ENCODE data around the gene CSPG4. TPM values are rescaled to one million over a fixed set of nuclear protein-coding genes. Genes with fewer than 3 reads are reported as not detected.

Gene CSPG4
- total and polyA plus RNA-seq, 2 donors: 1.5 to 4.9 TPM

DNA sequence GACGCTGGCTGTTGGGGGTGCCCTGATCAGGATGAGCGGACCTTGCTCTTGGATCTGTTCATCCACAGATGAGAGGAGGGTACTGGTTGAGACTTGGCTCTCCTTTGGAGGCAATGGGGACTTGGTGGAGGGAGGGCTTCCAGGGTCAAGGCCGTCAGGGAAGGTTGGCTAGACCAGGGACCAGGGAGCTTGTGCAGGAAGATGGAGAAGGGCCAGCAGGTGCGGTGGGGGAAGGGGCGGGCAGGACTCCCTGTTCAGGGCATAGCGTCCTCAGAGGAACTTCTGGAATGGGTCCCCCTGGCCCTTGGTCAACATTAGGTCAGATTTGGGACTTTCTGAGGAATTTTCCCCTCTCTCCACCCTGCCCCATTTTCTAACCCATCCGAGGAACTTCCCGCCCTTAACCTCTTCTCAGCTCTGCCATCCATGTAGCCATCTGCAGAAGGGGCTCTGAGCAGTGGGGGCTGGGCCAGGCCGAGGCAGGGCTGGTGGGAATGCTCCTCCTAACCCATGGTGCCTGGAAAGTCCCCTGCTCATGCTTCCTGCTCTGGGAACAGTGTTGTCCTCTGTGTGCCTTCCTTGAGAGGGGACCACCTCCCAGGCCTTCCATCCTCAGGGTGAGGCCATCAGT is 53.4 kb downstream of the CSPG4 start:
- DNase-seq (ENCODE audit: low read depth in 6 of 9, low spot score in 9 of 9): no peak
- WGBS: 91% methylated on average over 9 of the region's 9 CpGs
- Histone ChIP-seq H3K4me3 (ENCODE audit: low read length in 2 of 2) (no peak overlapping the region), H3K27me3 (ENCODE audit: control insufficient read depth in 2 of 2, insufficient read depth in 1 of 2, low read length in 1 of 2) (no peaks in the 10 kb centered on the region), H3K9me3 (ENCODE audit: control insufficient read depth in 2 of 2, insufficient read depth in 1 of 2, low read length in 1 of 2) (no peaks in the 10 kb centered on the region), H3K4me1 (ENCODE audit: control insufficient read depth in 2 of 2, insufficient read depth in 2 of 2, low read length in 2 of 2) (peaks cover 0 to 8% of the 10 kb centered on the region in 2 donors), H3K36me3 (ENCODE audit: control insufficient read depth in 2 of 2, insufficient read depth in 2 of 2, low read length in 1 of 2) (no peaks in the 10 kb centered on the region), H3K27ac (ENCODE audit: low read depth in 1 of 2, low read length in 1 of 2) (peak overlapping the region in 1 of 2 donors; percentile 32)

DNA sequence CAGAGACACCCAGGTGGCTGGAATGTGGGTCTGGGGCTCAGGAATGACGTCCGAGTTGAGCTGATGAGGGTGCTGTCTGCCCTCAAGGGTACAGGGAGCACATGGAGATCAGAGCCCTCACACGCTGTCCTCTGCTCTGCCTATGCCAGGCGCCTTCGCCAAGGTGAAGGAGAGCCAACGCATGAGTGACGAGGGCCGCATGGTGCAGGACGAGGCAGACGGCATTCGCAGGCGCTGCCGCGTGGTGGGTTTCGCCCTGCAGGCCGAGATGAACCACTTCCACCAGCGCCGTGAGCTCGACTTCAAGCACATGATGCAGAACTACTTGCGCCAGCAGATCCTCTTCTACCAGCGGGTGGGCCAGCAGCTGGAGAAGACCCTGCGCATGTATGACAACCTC is 55.8 kb downstream of the CSPG4 start:
- Histone ChIP-seq H3K4me3 (ENCODE audit: low read length in 2 of 2) (no peak overlapping the region), H3K4me1 (ENCODE audit: control insufficient read depth in 2 of 2, insufficient read depth in 2 of 2, low read length in 2 of 2) (peaks cover 0 to 18% of the 10 kb centered on the region in 2 donors), H3K9me3 (ENCODE audit: control insufficient read depth in 2 of 2, insufficient read depth in 1 of 2, low read length in 1 of 2) (no peaks in the 10 kb centered on the region), H3K27ac (ENCODE audit: low read depth in 1 of 2, low read length in 1 of 2) (no peak overlapping the region), H3K27me3 (ENCODE audit: control insufficient read depth in 2 of 2, insufficient read depth in 1 of 2, low read length in 1 of 2) (no peaks in the 10 kb centered on the region), H3K36me3 (ENCODE audit: control insufficient read depth in 2 of 2, insufficient read depth in 2 of 2, low read length in 1 of 2) (no peaks in the 10 kb centered on the region)
- WGBS: 98% methylated on average over 22 of the region's 22 CpGs
- DNase-seq (ENCODE audit: low read depth in 6 of 9, low spot score in 9 of 9): no peak

DNA sequence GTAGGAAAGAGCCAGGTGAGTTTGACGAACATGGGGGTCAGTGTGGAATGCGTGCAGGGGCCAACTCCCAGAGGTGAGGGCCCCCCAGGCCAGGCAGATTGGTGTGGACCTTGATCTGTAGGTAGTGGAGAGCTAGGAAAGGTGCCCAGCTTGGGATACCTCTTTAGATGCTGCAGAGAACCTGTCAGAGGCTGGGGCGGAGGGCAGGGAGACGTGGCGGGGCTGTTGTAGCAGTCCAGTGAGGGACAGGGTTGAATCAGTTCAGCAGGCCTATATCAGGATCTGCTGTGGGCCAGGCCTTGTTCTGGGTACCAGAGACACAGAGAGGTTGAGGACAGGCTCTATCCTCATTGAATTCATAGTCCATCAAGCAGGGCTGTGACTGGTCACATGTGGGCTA is 56.3 kb downstream of the CSPG4 start:
- peaks cover 0 to 19% of the 10 kb centered on the region in 2 donors for H3K4me1 ChIP-seq (ENCODE audit: control insufficient read depth in 2 of 2, insufficient read depth in 2 of 2, low read length in 2 of 2)
- H3K4me3 ChIP-seq (ENCODE audit: low read length in 2 of 2): no peak overlapping the region
- no peaks in the 10 kb centered on the region for H3K27me3 ChIP-seq (ENCODE audit: control insufficient read depth in 2 of 2, insufficient read depth in 1 of 2, low read length in 1 of 2)
- WGBS: over 99% methylated on average over 5 of the region's 5 CpGs
- H3K27ac ChIP-seq (ENCODE audit: low read depth in 1 of 2, low read length in 1 of 2): no peak overlapping the region
- no peak for DNase-seq (ENCODE audit: low read depth in 6 of 9, low spot score in 9 of 9)
- H3K9me3 ChIP-seq (ENCODE audit: control insufficient read depth in 2 of 2, insufficient read depth in 1 of 2, low read length in 1 of 2): no peaks in the 10 kb centered on the region
- H3K36me3 ChIP-seq (ENCODE audit: control insufficient read depth in 2 of 2, insufficient read depth in 2 of 2, low read length in 1 of 2): no peaks in the 10 kb centered on the region

GRCh38 chr15:75655931-75656330 is 56.7 kb downstream of the CSPG4 start:
- Histone ChIP-seq H3K27me3 (ENCODE audit: control insufficient read depth in 2 of 2, insufficient read depth in 1 of 2, low read length in 1 of 2) (no peaks in the 10 kb centered on the region), H3K9me3 (ENCODE audit: control insufficient read depth in 2 of 2, insufficient read depth in 1 of 2, low read length in 1 of 2) (no peaks in the 10 kb centered on the region), H3K4me1 (ENCODE audit: control insufficient read depth in 2 of 2, insufficient read depth in 2 of 2, low read length in 2 of 2) (peaks cover 0 to 21% of the 10 kb centered on the region in 2 donors), H3K27ac (ENCODE audit: low read depth in 1 of 2, low read length in 1 of 2) (no peak overlapping the region), H3K36me3 (ENCODE audit: control insufficient read depth in 2 of 2, insufficient read depth in 2 of 2, low read length in 1 of 2) (no peaks in the 10 kb centered on the region), H3K4me3 (ENCODE audit: low read length in 2 of 2) (no peak overlapping the region)
- no peak for DNase-seq (ENCODE audit: low read depth in 6 of 9, low spot score in 9 of 9)
- 77% methylated on average over 4 of the region's 4 CpGs for WGBS

DNA sequence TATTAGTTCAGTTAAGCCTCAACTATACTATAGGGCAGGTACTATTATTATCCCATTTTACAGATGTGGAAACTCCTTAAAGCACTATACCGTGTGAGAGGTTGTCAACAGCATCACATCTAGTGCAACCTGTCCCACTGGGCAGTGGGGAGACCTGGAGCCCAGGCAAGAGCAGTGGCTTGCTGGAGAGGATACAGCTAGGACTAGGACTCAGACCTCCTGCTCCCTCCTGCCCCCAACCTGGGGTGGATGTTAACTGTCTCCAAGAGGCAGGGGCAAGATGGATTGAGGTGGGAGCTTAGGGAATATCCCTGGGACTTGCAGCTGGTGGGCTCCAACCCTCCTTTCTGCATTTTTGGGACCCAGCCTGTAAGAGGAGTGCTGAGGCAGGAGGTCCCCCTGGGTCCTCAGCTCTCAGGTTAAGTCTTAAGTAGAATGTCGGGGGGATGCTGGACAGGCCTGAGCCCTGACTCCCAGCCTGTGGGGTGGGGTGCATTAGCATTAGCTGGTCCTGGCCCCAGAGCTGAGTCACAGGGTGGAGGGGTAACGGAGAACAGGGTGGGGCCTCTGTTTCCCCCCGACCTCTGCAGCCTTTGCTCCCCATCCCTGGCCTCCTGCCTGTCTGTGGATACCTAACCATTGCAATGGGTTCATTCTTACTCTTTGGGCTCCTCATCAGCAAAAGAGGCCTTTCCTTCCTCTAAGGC is 58.3 kb downstream of the CSPG4 start:
- WGBS: 88% methylated on average over 4 of the region's 4 CpGs

GRCh38 chr15:75653347-75653913 is 59.2 kb downstream of the CSPG4 start:
- peaks cover 4 to 16% of the 10 kb centered on the region in 2 donors for H3K27me3 ChIP-seq (ENCODE audit: control insufficient read depth in 2 of 2, insufficient read depth in 1 of 2, low read length in 1 of 2)
- 96% methylated on average over 16 of the region's 16 CpGs for WGBS
- H3K4me1 ChIP-seq (ENCODE audit: control insufficient read depth in 2 of 2, insufficient read depth in 2 of 2, low read length in 2 of 2): peaks cover 0 to 18% of the 10 kb centered on the region in 2 donors
- DNase-seq (ENCODE audit: low read depth in 6 of 9, low spot score in 9 of 9): no peak
- no peak overlapping the region for H3K27ac ChIP-seq (ENCODE audit: low read depth in 1 of 2, low read length in 1 of 2)
- no peaks in the 10 kb centered on the region for H3K36me3 ChIP-seq (ENCODE audit: control insufficient read depth in 2 of 2, insufficient read depth in 2 of 2, low read length in 1 of 2)
- peaks cover 0 to 7% of the 10 kb centered on the region in 2 donors for H3K9me3 ChIP-seq (ENCODE audit: control insufficient read depth in 2 of 2, insufficient read depth in 1 of 2, low read length in 1 of 2)
- no peak overlapping the region for H3K4me3 ChIP-seq (ENCODE audit: low read length in 2 of 2)

More for the DNA sequence above, 58.3 kb downstream of the CSPG4 start:
- no peak for DNase-seq (ENCODE audit: low read depth in 6 of 9, low spot score in 9 of 9)
- Histone ChIP-seq H3K9me3 (ENCODE audit: control insufficient read depth in 2 of 2, insufficient read depth in 1 of 2, low read length in 1 of 2) (peaks cover 0 to 2% of the 10 kb centered on the region in 2 donors), H3K27ac (ENCODE audit: low read depth in 1 of 2, low read length in 1 of 2) (no peak overlapping the region), H3K36me3 (ENCODE audit: control insufficient read depth in 2 of 2, insufficient read depth in 2 of 2, low read length in 1 of 2) (no peaks in the 10 kb centered on the region), H3K4me1 (ENCODE audit: control insufficient read depth in 2 of 2, insufficient read depth in 2 of 2, low read length in 2 of 2) (peaks cover 0 to 18% of the 10 kb centered on the region in 2 donors), H3K27me3 (ENCODE audit: control insufficient read depth in 2 of 2, insufficient read depth in 1 of 2, low read length in 1 of 2) (peaks cover 0 to 6% of the 10 kb centered on the region in 2 donors), H3K4me3 (ENCODE audit: low read length in 2 of 2) (no peak overlapping the region)

- Histone ChIP-seq H3K9me3 (ENCODE audit: control insufficient read depth in 2 of 2, insufficient read depth in 1 of 2, low read length in 1 of 2) (peaks cover 0 to 7% of the 10 kb centered on the region in 2 donors), H3K27ac (ENCODE audit: low read depth in 1 of 2, low read length in 1 of 2) (no peak overlapping the region), H3K4me3 (ENCODE audit: low read length in 2 of 2) (no peak overlapping the region), H3K4me1 (ENCODE audit: control insufficient read depth in 2 of 2, insufficient read depth in 2 of 2, low read length in 2 of 2) (peaks cover 0 to 22% of the 10 kb centered on the region in 2 donors), H3K27me3 (ENCODE audit: control insufficient read depth in 2 of 2, insufficient read depth in 1 of 2, low read length in 1 of 2) (peaks cover 14 to 30% of the 10 kb centered on the region in 2 donors), H3K36me3 (ENCODE audit: control insufficient read depth in 2 of 2, insufficient read depth in 2 of 2, low read length in 1 of 2) (no peaks in the 10 kb centered on the region)
- 74% methylated on average over 2 of the region's 2 CpGs for WGBS
- DNase-seq (ENCODE audit: low read depth in 6 of 9, low spot score in 9 of 9): no peak
These were observed 60.7 kb downstream of the CSPG4 start for GRCh38 chr15:75651810-75652543.

DNA sequence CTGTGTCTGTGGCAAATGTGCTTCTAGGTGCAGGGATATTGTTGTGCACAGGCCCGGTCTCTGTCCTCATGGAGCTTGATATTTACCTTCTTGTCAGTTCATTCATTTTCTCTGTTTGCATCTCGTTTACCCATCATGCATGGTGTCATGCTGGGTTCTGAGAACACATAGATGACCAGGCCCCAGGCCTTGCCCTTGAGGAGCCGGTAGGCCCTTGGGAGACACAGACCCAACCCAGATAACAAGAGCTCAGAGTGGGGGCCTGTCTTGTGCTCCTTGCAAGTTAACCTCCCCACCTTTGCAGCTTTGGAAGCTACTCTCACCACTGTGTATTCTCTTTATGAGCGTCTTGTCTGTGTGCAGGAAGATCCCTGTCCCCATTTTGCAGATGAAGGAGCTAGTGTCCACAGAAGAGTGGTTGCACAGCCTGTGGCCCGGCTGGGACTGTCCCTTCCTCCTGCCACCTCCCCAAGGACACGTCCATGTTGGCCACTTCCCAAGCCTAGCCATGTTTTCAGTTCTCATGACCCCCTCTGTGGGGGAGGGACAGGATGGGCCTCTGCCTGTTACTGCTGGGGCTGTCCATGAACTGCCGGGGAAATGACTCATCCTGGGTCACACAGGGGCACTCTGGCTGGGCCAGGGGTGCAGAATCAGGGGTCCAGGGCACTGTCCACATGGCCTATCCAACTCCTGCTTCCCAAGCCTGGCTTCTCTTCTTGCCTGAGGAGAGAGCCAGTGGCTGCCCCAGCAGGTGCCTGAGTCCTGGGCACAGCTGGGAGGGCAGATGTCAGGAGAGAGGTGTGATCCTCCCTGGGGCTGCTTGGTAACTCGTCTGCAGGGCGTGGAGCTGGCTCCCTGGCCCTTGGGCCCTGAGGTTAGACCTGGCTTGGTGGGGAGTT is 61.5 kb downstream of the CSPG4 start:
- H3K4me3 ChIP-seq (ENCODE audit: low read length in 2 of 2): no peak overlapping the region
- H3K36me3 ChIP-seq (ENCODE audit: control insufficient read depth in 2 of 2, insufficient read depth in 2 of 2, low read length in 1 of 2): no peaks in the 10 kb centered on the region
- peaks cover 0 to 25% of the 10 kb centered on the region in 2 donors for H3K4me1 ChIP-seq (ENCODE audit: control insufficient read depth in 2 of 2, insufficient read depth in 2 of 2, low read length in 2 of 2)
- no peak for DNase-seq (ENCODE audit: low read depth in 6 of 9, low spot score in 9 of 9)
- H3K27ac ChIP-seq (ENCODE audit: low read depth in 1 of 2, low read length in 1 of 2): no peak overlapping the region
- WGBS: 88% methylated on average over 9 of the region's 9 CpGs
- peaks cover 0 to 7% of the 10 kb centered on the region in 2 donors for H3K9me3 ChIP-seq (ENCODE audit: control insufficient read depth in 2 of 2, insufficient read depth in 1 of 2, low read length in 1 of 2)
- peaks cover 17 to 38% of the 10 kb centered on the region in 2 donors for H3K27me3 ChIP-seq (ENCODE audit: control insufficient read depth in 2 of 2, insufficient read depth in 1 of 2, low read length in 1 of 2)
